Skeletal muscle tissue (tissue), 4 donors: ENCODE measurements around the gene ELMOD3. TPM values are rescaled to one million over a fixed set of nuclear protein-coding genes. Genes with fewer than 3 reads are reported as not detected.
"Not testable (repeated sequence)": the region's sequence is repeated elsewhere in the genome, so short reads cannot be mapped to it uniquely, and the experiment has no call there.

Experiments used
- H3K27ac ChIP-seq: one replicate; pipeline ENCODE4 v1.7.0; 2013; ENCODE audit warnings: mild to moderate bottlenecking, low read depth, low read length, inconsistent platforms
- H3K27me3 ChIP-seq, 3 donors: one replicate each; pipeline ENCODE4 v1.7.0; 2013; ENCODE audit warnings: low read length in 3 of 3; ENCODE audit not compliant: control insufficient read depth in 3 of 3, insufficient read depth in 3 of 3
- H3K36me3 ChIP-seq, 3 donors: one replicate each; pipeline ENCODE4 v1.7.0; 2013; ENCODE audit warnings: low read length in 3 of 3; ENCODE audit not compliant: control insufficient read depth in 3 of 3, insufficient read depth in 3 of 3
- H3K4me1 ChIP-seq, 3 donors: one replicate each; pipeline ENCODE4 v1.7.0; 2013; ENCODE audit warnings: low read length in 3 of 3, mild to moderate bottlenecking in 3 of 3; ENCODE audit not compliant: control insufficient read depth in 3 of 3, insufficient read depth in 3 of 3
- H3K4me3 ChIP-seq, 3 donors: one replicate each; pipeline ENCODE4 v1.7.0; 2013; ENCODE audit warnings: low read length in 3 of 3
- H3K9ac ChIP-seq, 3 donors: one replicate each; pipeline ENCODE4 v1.7.0; 2013; ENCODE audit warnings: low read length in 3 of 3, mild to moderate bottlenecking in 3 of 3, moderate library complexity in 2 of 3, low read depth in 1 of 3
- H3K9me3 ChIP-seq, 3 donors: one replicate each; pipeline ENCODE4 v1.7.0; 2013; ENCODE audit warnings: low read length in 3 of 3; ENCODE audit not compliant: control insufficient read depth in 3 of 3
- total RNA-seq: library from RNA; depleted of rRNA; stranded (reverse); fragments of >200 nt; gene quantifications from one replicate; pipeline ENCODE4 v1.2.3, GENCODE V29; 2014
- donor health status: Osteomylitis.

Gene ELMOD3
- total RNA-seq, 1 donor from 2014 or later: 8.9 TPM

DNA sequence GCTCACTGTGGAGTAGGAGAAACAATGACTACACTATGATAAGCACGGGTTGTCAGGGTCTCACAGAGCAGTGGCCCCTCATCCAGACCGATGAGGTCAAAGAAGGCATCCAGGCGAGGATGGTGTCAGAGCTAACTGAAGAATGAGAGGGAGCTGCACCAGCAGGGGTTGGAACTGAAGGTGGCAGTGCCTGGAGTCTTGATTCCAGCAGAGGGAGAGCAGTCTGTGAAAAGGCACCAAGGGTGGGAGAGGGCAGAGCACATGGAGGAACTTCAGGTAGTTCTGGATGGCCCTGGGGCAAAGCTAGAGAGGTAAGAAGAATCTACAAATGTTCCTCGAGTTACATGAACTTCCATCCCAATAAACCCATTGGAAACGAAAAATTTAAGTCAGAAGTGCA is 12.6 kb downstream of the ELMOD3 start:
- H3K9me3 ChIP-seq: no peaks in the 10 kb centered on the region
- no peak overlapping the region for H3K9ac ChIP-seq
- H3K4me3 ChIP-seq: no peak overlapping the region
- no peaks in the 10 kb centered on the region for H3K4me1 ChIP-seq
- H3K36me3 ChIP-seq: peaks cover 31 to 50% (median 36%) of the 10 kb centered on the region in 3 donors
- H3K27me3 ChIP-seq: no peaks in the 10 kb centered on the region
- H3K27ac ChIP-seq: no peak overlapping the region

DNA sequence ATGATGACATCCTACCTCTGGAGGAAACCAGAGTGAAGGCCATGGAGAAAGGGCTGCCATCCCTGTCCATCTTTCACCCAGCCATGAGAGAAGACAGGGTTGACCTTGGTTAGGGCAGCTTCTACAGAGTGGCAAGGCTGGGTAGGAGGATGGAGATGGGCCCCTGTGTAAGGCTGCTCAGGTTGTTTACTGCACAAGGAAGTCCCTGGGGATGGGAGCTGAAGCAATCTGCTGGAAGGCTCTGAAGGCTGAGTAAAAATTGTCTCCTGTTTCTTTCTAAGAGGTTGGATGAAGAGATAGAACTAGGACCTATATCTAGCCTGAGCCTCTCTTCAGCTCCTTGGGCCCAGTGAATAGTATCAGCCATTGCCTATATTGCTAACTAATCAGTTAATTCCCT is 14.4 kb downstream of the ELMOD3 start:
- Histone ChIP-seq H3K36me3 (peaks cover 24 to 37% (median 26%) of the 10 kb centered on the region in 3 donors), H3K4me3 (no peak overlapping the region), H3K9me3 (no peaks in the 10 kb centered on the region), H3K9ac (no peak overlapping the region), H3K4me1 (no peaks in the 10 kb centered on the region), H3K27me3 (no peaks in the 10 kb centered on the region), H3K27ac (no peak overlapping the region)

DNA sequence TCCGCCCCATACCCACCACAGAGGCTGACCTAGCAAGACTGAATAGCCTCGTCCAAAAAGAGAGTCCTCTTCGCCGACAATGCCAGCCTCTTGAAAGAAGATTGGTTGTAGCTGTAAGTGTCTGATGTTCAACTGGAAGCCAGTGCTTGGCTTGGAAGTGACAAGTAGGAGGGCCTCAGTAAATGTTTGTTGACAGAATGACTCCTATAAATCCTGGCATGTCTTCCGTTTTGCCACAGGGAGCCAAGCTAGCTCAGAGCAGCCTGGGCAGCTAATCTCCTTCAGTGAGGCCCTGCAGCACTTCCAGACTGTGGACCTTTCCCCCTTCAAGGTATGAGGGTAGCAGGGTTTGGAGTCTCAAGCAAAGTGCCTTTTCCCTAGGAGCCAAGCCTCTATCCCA is 14.9 kb downstream of the ELMOD3 start:
- Histone ChIP-seq H3K27ac (no peak overlapping the region), H3K36me3 (peaks cover 24 to 37% (median 26%) of the 10 kb centered on the region in 3 donors)

DNA sequence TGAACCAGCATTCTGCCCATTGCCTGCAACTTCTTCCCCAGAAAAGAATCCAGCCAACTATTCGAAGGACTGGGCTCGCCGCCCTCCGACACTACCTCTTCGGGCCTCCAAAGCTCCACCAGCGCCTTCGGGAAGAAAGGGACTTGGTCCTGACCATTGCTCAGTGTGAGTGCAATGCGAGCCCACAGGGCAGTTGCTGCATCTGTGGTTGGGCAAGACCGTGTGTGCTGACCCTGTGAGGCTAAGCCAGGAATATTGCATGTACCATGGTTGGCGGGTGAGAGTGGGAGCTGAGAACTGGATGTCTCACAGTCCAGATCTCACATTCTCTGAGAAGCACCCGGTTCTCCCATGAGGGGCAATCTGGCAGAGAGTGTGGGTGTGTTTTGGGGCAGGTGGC is 16.5 kb downstream of the ELMOD3 start:
- H3K9ac ChIP-seq: no peak overlapping the region
- H3K27ac ChIP-seq: no peak overlapping the region
- no peak overlapping the region for H3K4me3 ChIP-seq
- peaks cover 24 to 32% (median 26%) of the 10 kb centered on the region in 3 donors for H3K36me3 ChIP-seq
- H3K9me3 ChIP-seq: no peaks in the 10 kb centered on the region
- H3K27me3 ChIP-seq: no peaks in the 10 kb centered on the region
- H3K4me1 ChIP-seq: no peaks in the 10 kb centered on the region

More for the DNA sequence above, 14.9 kb downstream of the ELMOD3 start:
- Histone ChIP-seq H3K4me3 (no peak overlapping the region), H3K9ac (no peak overlapping the region), H3K4me1 (no peaks in the 10 kb centered on the region), H3K27me3 (no peaks in the 10 kb centered on the region), H3K9me3 (no peaks in the 10 kb centered on the region)

DNA sequence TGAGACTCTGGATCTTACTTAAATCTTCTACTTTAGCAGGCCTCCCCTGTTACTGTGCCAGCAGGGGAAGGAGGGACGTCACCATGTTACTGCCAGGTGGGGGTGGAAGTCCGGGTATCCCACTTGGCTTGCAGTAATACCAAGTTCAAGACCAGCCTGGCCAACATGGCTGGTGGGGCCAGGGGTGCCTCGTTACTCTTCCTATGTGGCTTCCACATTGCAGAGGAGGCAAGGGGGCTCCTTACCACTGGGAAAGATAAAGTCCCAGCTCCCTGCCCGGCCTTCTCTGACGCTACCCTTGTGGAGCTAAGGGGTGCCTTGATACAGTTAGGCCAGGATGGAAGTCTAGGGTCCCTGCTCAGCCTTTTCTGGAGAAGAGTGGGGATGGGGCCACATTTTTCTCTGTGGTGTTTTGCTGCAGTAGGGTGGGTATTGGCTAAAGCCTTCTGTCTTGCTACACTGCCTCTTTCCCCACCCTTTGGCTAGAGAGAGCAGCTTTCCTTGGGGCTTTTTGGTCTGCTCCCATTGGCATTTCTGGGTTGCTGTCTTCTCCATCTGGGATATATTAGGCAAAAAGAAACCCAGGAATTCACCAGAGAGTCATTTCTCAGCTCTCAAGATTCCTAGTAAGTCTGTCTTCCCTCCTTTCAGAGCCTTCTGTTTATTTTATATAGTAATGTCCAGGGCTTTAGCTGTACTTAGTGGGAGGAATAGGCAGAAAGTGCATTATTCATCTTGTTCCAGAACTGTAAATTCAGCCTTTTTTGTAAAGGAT is 21.9 kb downstream of the ELMOD3 start:
- Histone ChIP-seq H3K27ac (no peak overlapping the region), H3K4me1 (no peaks in the 10 kb centered on the region), H3K9ac (no peak overlapping the region), H3K4me3 (no peak overlapping the region), H3K27me3 (no peaks in the 10 kb centered on the region), H3K36me3 (peaks cover 25 to 37% (median 33%) of the 10 kb centered on the region in 3 donors), H3K9me3 (no peaks in the 10 kb centered on the region)

DNA sequence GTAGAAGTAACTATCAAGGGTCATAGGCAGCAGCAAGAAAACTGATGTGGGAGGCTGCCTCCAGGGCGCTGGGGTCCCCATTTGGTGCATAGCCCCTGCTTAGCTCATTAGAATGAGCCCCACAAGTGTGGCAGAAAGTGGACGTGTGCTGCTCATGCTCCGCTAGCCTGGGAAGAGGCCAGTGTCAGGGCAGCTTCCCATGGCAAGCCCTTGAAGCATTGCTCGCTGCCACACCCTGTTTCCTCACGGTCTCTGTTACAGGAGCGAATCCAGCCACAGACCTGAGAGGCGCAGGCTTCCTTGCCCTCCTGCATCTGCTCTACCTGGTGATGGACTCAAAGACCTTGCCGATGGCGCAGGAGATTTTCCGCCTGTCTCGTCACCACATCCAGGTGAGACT is 22.5 kb downstream of the ELMOD3 start:
- no peak overlapping the region for H3K27ac ChIP-seq
- H3K27me3 ChIP-seq: no peaks in the 10 kb centered on the region
- peaks cover 22 to 37% (median 31%) of the 10 kb centered on the region in 3 donors for H3K36me3 ChIP-seq
- H3K9ac ChIP-seq: no peak overlapping the region
- no peaks in the 10 kb centered on the region for H3K4me1 ChIP-seq
- H3K4me3 ChIP-seq: no peak overlapping the region
- H3K9me3 ChIP-seq: no peaks in the 10 kb centered on the region

DNA sequence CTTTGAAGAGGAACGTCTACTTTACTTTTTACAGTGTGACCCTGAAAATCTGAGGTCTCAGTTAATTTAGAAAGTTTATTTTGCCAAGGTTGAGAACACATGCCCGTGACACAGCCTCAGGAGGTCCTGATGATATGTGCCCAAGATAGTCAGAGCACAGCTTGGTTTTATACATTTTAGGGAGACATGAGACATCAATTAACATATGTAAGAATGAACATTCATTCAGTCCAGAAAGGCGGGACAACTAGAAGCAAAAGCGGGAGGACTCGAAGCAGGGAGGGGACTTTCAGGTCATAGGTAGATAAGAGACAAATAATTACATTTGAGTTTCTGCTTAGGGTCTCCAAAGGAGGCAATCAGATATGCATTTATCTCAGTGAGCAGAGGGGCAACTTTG is 23.7 kb downstream of the ELMOD3 start:
- no peak overlapping the region for H3K9ac ChIP-seq
- no peak overlapping the region for H3K4me3 ChIP-seq
- no peaks in the 10 kb centered on the region for H3K4me1 ChIP-seq
- H3K36me3 ChIP-seq: peaks cover 21 to 37% (median 31%) of the 10 kb centered on the region in 3 donors
- H3K27me3 ChIP-seq: no peaks in the 10 kb centered on the region
- no peaks in the 10 kb centered on the region for H3K9me3 ChIP-seq
- H3K27ac ChIP-seq: no peak overlapping the region

DNA sequence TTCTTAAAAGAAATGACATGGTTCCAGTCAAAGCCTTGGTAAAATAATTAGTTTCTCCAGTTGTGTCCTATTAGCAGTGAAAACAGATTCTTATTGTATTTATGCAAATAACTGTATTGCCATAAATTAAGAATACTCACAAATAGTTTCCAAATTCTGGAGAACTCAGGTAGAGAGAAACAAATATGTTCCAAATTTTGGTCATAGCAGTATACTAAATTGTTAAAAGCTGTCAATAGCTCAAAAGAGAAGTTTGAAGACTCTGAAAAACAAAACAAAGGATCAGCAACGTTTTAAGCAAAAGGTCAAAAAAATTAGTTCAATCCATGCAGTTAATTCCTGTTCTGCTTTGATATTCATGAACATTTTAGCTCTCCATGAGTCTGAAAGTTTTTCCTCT is 25.5 kb downstream of the ELMOD3 start:
- no peak overlapping the region for H3K4me3 ChIP-seq
- H3K36me3 ChIP-seq: peaks cover 24 to 54% (median 39%) of the 10 kb centered on the region in 3 donors
- no peaks in the 10 kb centered on the region for H3K9me3 ChIP-seq
- no peak overlapping the region for H3K9ac ChIP-seq
- no peaks in the 10 kb centered on the region for H3K4me1 ChIP-seq
- H3K27ac ChIP-seq: no peak overlapping the region
- no peaks in the 10 kb centered on the region for H3K27me3 ChIP-seq

DNA sequence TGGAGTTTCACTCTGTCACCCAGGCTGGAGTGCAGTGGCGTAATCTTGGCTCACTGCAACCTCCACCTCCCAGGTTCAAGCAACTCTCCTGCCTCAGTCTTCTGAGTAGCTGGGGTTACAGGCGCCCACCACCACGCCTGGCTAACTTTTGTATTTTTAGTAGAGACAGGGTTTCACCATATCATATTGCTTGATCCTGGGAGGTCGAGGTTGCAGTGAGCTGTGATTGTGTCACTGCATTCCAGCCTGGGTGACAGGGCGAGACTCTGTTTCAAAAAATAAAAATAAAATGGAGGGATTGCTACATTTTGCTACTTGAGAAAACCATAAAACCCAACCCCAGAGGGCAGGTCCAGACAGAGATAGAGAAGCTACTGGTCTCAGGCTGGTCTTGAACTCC is 28.6 kb downstream of the ELMOD3 start:
- not testable (repeated sequence) for H3K4me1 ChIP-seq, H3K9me3 ChIP-seq, H3K4me3 ChIP-seq, H3K9ac ChIP-seq, H3K27ac ChIP-seq, H3K27me3 ChIP-seq
- peaks cover 19 to 52% (median 46%) of the 10 kb centered on the region in 3 donors for H3K36me3 ChIP-seq

DNA sequence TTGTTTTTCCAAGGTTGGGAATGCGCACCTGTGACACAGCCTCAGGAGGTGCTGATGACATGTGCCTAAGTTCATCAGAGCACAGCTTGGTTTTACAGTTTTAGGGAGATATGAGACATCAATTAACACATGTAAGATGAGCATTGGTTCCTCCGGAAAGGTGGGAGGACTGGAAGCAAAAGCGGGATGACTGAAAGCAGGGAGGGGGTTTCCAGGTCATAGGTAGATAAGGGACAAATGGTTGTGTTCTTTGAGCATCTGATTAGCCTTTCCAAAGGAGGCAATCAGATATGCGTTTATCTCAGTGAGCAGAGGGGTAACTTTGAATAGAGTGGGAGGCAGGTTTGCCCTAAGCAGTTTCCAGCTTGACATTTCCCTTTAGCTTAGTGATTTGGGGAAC is 29.3 kb downstream of the ELMOD3 start:
- Histone ChIP-seq H3K36me3 (peaks cover 23 to 55% (median 52%) of the 10 kb centered on the region in 3 donors), H3K9ac (no peak overlapping the region), H3K27ac (no peak overlapping the region), H3K4me3 (no peak overlapping the region), H3K4me1 (no peaks in the 10 kb centered on the region), H3K27me3 (no peaks in the 10 kb centered on the region), H3K9me3 (no peaks in the 10 kb centered on the region)
